ENCODE results near the gene TPGS2.

DNA sequence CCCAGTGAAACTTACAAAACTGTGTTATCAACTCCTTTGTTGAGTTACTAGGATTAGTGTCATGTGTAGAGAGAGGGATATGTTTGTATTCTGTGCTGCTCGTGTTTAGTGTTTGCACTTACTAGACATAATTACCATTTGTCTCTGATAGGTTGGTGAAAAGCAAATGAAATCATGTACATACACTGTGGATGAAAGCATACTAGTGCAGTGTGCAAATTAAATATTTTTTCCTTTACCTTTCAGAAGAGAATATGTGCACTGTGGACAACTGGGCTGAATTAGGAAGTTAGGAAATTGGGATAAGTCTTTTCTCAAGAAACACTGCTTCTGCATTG lies 1.3 kb upstream of the TPGS2 start:
- TF ChIP-seq, protein P1, sequence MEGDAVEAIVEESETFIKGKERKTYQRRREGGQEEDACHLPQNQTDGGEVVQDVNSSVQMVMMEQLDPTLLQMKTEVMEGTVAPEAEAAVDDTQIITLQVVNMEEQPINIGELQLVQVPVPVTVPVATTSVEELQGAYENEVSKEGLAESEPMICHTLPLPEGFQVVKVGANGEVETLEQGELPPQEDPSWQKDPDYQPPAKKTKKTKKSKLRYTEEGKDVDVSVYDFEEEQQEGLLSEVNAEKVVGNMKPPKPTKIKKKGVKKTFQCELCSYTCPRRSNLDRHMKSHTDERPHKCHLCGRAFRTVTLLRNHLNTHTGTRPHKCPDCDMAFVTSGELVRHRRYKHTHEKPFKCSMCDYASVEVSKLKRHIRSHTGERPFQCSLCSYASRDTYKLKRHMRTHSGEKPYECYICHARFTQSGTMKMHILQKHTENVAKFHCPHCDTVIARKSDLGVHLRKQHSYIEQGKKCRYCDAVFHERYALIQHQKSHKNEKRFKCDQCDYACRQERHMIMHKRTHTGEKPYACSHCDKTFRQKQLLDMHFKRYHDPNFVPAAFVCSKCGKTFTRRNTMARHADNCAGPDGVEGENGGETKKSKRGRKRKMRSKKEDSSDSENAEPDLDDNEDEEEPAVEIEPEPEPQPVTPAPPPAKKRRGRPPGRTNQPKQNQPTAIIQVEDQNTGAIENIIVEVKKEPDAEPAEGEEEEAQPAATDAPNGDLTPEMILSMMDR (IDR thresholded peaks at IDR 0.05): no peak
- no peak for TF ChIP-seq POLR2A (IDR thresholded peaks at IDR 0.05)

Data from Peyer's patch (tissue), 4 donors.